Measurements from ENCODE around the gene BNIP5.

The BNIP5 gene

GRCh38 chr6:36290668-36291620, 45.7 kb downstream of the BNIP5 start:
- peak; percentile 8 to 72 for DNase-seq

- DNase-seq: no peak
These were observed 47.3 kb downstream of the BNIP5 start for GRCh38 chr6:36289281-36289878.

GRCh38 chr6:36286858-36287257, 49.8 kb downstream of the BNIP5 start:
- DNase-seq: no peak

- DNase-seq: no peak
These were observed 50.9 kb downstream of the BNIP5 start for GRCh38 chr6:36285797-36286196.

GRCh38 chr6:36285187-36285671, 51.5 kb downstream of the BNIP5 start:
- DNase-seq: no peak

GRCh38 chr6:36284359-36284758, 52.3 kb downstream of the BNIP5 start:
- DNase-seq: no peak

GRCh38 chr6:36283608-36284007, 53.1 kb downstream of the BNIP5 start:
- DNase-seq: no peak

GRCh38 chr6:36280983-36281382, 55.7 kb downstream of the BNIP5 start:
- no peak for DNase-seq

GRCh38 chr6:36280467-36280866, 56.2 kb downstream of the BNIP5 start:
- DNase-seq: no peak

- DNase-seq: no peak
These were observed 58.7 kb downstream of the BNIP5 start for GRCh38 chr6:36277946-36278470.

GRCh38 chr6:36276581-36277536, 59.8 kb downstream of the BNIP5 start:
- DNase-seq: no peak

- no peak for DNase-seq
These were observed 62.7 kb downstream of the BNIP5 start for GRCh38 chr6:36273802-36274514.

GRCh38 chr6:36273067-36273466, 63.6 kb downstream of the BNIP5 start:
- DNase-seq: no peak

GRCh38 chr6:36272234-36272633, 64.5 kb downstream of the BNIP5 start:
- no peak for DNase-seq

GRCh38 chr6:36269834-36270705, 66.6 kb downstream of the BNIP5 start, which contains the start of gene PNPLA1:
Gene PNPLA1, plus strand, starts transcription at chr6:36270060. Its CDS starts 400 bp downstream, at chr6:36270460.
- DNase-seq: no peak

- no peak for DNase-seq
These were observed 68.0 kb downstream of the BNIP5 start for GRCh38 chr6:36268478-36269275.

GRCh38 chr6:36267731-36268477, 68.8 kb downstream of the BNIP5 start:
- DNase-seq: no peak

- no peak for DNase-seq
These were observed 69.6 kb downstream of the BNIP5 start for GRCh38 chr6:36266913-36267644.

All from CD4-positive, alpha-beta T cell treated with Interferon alpha-2 for 1 hour (primary cell).